K562 (cell line): ENCODE results near the gene CDHR1. TPM values are rescaled to one million over a fixed set of nuclear protein-coding genes. Genes with fewer than 3 reads are reported as not detected.
A peak's percentile ranks its signal among the peaks of the same experiment; 100 is the strongest.

Experiments used
- ARID1B ChIP-seq: fragments of 450-650 bp; IDR thresholded peaks from 2 replicates; pipeline ENCODE4 v1.6.1; 2016; ENCODE audit warnings: antibody characterized with exemption, mild to moderate bottlenecking, inconsistent platforms
- CXXC5 ChIP-seq: fragments of 250-450 bp; sonication (Bioruptor Pico); IDR thresholded peaks from 2 replicates; pipeline ENCODE4 v1.8.0; 2022; ENCODE audit warnings: inconsistent platforms, mild to moderate bottlenecking, moderate library complexity
- ESRRA ChIP-seq: fragments of 450-650 bp; IDR thresholded peaks from 2 replicates; pipeline ENCODE4 v1.6.1; 2014; ENCODE audit warnings: low read depth, mild to moderate bottlenecking, moderate library complexity, borderline replicate concordance
- GATAD2A ChIP-seq: fragments of 450-650 bp; IDR thresholded peaks from 2 replicates; pipeline ENCODE4 v1.6.1; 2017
- HNRNPUL1 ChIP-seq: fragments of 200-400 bp; formaldehyde crosslinking; IDR thresholded peaks from 2 replicates; pipeline ENCODE4 v1.6.1; 2017; ENCODE audit warnings: low read length
- MYBL2 ChIP-seq, 2 experiments: fragments of 450-650 bp in 1 of 2; sonication (generic) in 1 of 2; formaldehyde crosslinking in 1 of 2; IDR thresholded peaks; 2 replicates each; pipeline versions ENCODE4 v1.6.1 to v1.8.1; 2017 to 2022; ENCODE audit warnings: borderline replicate concordance in 1 of 2, inconsistent platforms in 1 of 2, low read depth in 1 of 2, mild to moderate bottlenecking in 1 of 2, missing genetic modification reagents in 1 of 2, moderate library complexity in 1 of 2
- PRPF4 ChIP-seq: fragments of 200-400 bp; formaldehyde crosslinking; IDR thresholded peaks from one replicate; pipeline ENCODE4 v1.6.1; 2017; ENCODE audit warnings: low read length, low read depth, mild to moderate bottlenecking; ENCODE audit not compliant: insufficient read depth, poor library complexity, severe bottlenecking
- SIN3A ChIP-seq, 2 experiments: fragments of 150-350 bp in 1 of 2; IDR thresholded peaks; 2 replicates each; pipeline ENCODE4 v1.6.1; 2011 to 2016; ENCODE audit warnings: borderline replicate concordance in 2 of 2, low read depth in 2 of 2, low read length in 2 of 2, mild to moderate bottlenecking in 2 of 2, moderate library complexity in 2 of 2; ENCODE audit not compliant: control insufficient read depth in 1 of 2
- SMAD4 ChIP-seq: fragments of 250-450 bp; sonication (Bioruptor Pico); conservative IDR thresholded peaks from 2 replicates; pipeline ENCODE4 v1.8.0; 2021; ENCODE audit warnings: inconsistent platforms, mild to moderate bottlenecking, moderate library complexity
- TAL1 ChIP-seq: fragments of 450-650 bp; IDR thresholded peaks from 2 replicates; pipeline ENCODE4 v1.6.1; 2016; ENCODE audit warnings: mild to moderate bottlenecking
- TCF7L2 ChIP-seq: fragments of 150-350 bp; IDR thresholded peaks from 2 replicates; pipeline ENCODE4 v1.6.1; 2016; ENCODE audit warnings: low read depth, mild to moderate bottlenecking, low read length, moderate library complexity
- ZNF143 ChIP-seq: sonication (generic); formaldehyde crosslinking; IDR thresholded peaks from 2 replicates; pipeline ENCODE4 v1.9.0; 2022; ENCODE audit warnings: mild to moderate bottlenecking, missing genetic modification reagents
- ZNF551 ChIP-seq: fragments of 250-450 bp; sonication (Bioruptor Pico); IDR thresholded peaks from 2 replicates; pipeline ENCODE4 v1.5.0; 2021; ENCODE audit warnings: mild to moderate bottlenecking, moderate library complexity
- ZNF584 ChIP-seq: fragments of 200-800 bp; sonication (Bioruptor generic); IDR thresholded peaks from 2 replicates; pipeline ENCODE4 v1.6.1; 2016; ENCODE audit warnings: low read depth, mild to moderate bottlenecking, missing genetic modification characterization, missing compliant biosample characterization
- ZZZ3 ChIP-seq: fragments of 450-650 bp; IDR thresholded peaks from 2 replicates; pipeline ENCODE4 v1.6.1; 2016; ENCODE audit warnings: antibody characterized with exemption, mild to moderate bottlenecking, moderate library complexity
- polyA plus RNA-seq, 8 experiments: library from polyadenylated mRNA; depleted of rRNA in 4 of 8; stranded (reverse) in 5 of 8; unstranded in 3 of 8; fragments of >200 nt; fragmentation: Nextera tagmentation in 2 of 8; fragmentation: Illumina TruSeq in 1 of 8; extraction: Ambion mirVana in 2 of 8; extraction: Trizol in 1 of 8; gene quantifications; 2 replicates each; pipeline versions ENCODE4 v1.2.1 to v1.2.3, GENCODE V29; 2011 to 2014; ENCODE audit warnings: inconsistent platforms in 1 of 8, missing spikeins in 1 of 8
- total RNA-seq, 7 experiments: library from RNA; depleted of rRNA in 6 of 7; stranded (reverse); fragments of >200 nt in 6 of 7; fragmentation: Illumina TruSeq in 2 of 7; extraction: Trizol in 2 of 7; gene quantifications; 2 replicates each; pipeline versions ENCODE4 v1.2.1 to v1.2.3, GENCODE V29; 2011 to 2021; ENCODE audit warnings: low replicate concordance in 1 of 7
- TF ChIP-seq, protein P1 (sequence below), 3 experiments: fragments of 200-800 bp in 1 of 3; fragments of 250-450 bp in 1 of 3; fragments of 450-650 bp in 1 of 3; sonication (Bioruptor Pico) in 1 of 3; sonication (Bioruptor generic) in 1 of 3; formaldehyde crosslinking in 1 of 3; IDR thresholded peaks; 2 replicates each; pipeline versions ENCODE4 v1.6.1 to v1.8.0; 2016 to 2022; ENCODE audit warnings: mild to moderate bottlenecking in 2 of 3, missing genetic modification characterization in 2 of 3, missing compliant biosample characterization in 1 of 3, moderate library complexity in 1 of 3
- TF ChIP-seq, protein P2 (sequence below), 3 experiments: IDR thresholded peaks in 2 of 3; conservative IDR thresholded peaks in 1 of 3; 2 replicates each; pipeline ENCODE4 v1.5.1; 2011 to 2012; ENCODE audit warnings: low read length in 3 of 3, mild to moderate bottlenecking in 3 of 3, control low read depth in 2 of 3, improper control_type of control experiment in 1 of 3, inconsistent platforms in 1 of 3, low read depth in 1 of 3, mixed read lengths in 1 of 3, moderate library complexity in 1 of 3; ENCODE audit not compliant: insufficient read depth in 2 of 3
- TF ChIP-seq, protein P3 (sequence below): fragments of 200-800 bp; sonication (Bioruptor generic); IDR thresholded peaks from 2 replicates; pipeline ENCODE4 v1.6.1; 2017; ENCODE audit warnings: missing genetic modification characterization, missing compliant biosample characterization

CDHR1 gene
- total and polyA plus RNA-seq, 9 of the 15 experiments (the other 6 are each of a cell fraction or from before 2014, with no cell fraction given) = 0.03 to 0.99 (median 0.20) TPM

DNA sequence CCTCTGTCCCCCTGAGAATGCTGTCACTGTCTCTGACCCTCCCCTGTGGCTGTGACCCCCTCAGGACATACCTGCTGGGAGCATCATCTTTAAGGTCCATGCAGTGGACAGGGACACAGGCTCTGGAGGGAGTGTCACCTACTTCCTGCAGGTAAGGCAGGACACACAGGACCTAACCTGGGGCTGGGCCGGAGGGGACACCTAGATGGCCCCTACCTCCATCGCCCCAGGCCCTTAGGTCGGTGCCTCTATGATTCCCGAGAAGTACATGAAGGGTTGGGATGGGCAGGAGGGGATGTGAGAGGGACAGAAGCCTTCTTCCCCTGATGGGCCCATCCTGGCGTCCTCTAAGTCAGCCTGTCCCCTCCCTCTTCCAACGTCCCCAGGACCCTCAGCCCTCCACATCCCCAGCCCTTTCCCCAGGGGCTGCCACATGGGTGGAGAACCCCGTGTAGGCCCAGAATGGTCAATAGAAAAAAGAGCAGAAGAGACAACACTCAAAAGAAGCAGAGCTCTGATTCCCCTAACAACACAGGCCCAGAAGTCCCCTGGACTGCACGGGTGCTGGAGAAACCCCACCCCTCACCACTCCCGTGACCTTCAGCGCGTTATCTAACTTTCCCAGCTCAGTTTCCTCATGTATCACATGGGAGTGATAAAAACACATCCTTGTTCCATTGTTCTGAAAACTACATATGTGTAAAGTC, 6.4 kb downstream of the CDHR1 start (continued):
- TF ChIP-seq MYBL2 (IDR thresholded peaks at IDR 0.05; ENCODE audit: low read depth) (no peak), MYBL2 (CRISPR knock-in tag; IDR thresholded peaks at IDR 0.05; ENCODE audit: borderline replicate concordance) (no peak), ARID1B (peak; percentile 64), PRPF4 (no peak), GATAD2A (no peak), ESRRA (peak; percentile 81), SMAD4 (CRISPR knock-in tag) (no peak), ZZZ3 (no peak), TCF7L2 (no peak), ZNF143 (no peak), CXXC5 (peak; percentile 58), ZNF584 (CRISPR knock-in tag) (no peak), ZNF551 (no peak), SIN3A (IDR thresholded peaks at IDR 0.05; ENCODE audit: borderline replicate concordance in 2 of 2, control insufficient read depth in 1 of 2, low read depth in 2 of 2, low read length in 2 of 2) (no peak), HNRNPUL1 (no peak), TAL1 (peak; percentile 53; the same call in 1 of the 2 replicates)
- TF ChIP-seq, protein P1, sequence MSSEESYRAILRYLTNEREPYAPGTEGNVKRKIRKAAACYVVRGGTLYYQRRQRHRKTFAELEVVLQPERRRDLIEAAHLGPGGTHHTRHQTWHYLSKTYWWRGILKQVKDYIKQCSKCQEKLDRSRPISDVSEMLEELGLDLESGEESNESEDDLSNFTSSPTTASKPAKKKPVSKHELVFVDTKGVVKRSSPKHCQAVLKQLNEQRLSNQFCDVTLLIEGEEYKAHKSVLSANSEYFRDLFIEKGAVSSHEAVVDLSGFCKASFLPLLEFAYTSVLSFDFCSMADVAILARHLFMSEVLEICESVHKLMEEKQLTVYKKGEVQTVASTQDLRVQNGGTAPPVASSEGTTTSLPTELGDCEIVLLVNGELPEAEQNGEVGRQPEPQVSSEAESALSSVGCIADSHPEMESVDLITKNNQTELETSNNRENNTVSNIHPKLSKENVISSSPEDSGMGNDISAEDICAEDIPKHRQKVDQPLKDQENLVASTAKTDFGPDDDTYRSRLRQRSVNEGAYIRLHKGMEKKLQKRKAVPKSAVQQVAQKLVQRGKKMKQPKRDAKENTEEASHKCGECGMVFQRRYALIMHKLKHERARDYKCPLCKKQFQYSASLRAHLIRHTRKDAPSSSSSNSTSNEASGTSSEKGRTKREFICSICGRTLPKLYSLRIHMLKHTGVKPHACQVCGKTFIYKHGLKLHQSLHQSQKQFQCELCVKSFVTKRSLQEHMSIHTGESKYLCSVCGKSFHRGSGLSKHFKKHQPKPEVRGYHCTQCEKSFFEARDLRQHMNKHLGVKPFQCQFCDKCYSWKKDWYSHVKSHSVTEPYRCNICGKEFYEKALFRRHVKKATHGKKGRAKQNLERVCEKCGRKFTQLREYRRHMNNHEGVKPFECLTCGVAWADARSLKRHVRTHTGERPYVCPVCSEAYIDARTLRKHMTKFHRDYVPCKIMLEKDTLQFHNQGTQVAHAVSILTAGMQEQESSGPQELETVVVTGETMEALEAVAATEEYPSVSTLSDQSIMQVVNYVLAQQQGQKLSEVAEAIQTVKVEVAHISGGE (CRISPR knock-in tag; IDR thresholded peaks at IDR 0.05) = no peak
- TF ChIP-seq, protein P2, sequence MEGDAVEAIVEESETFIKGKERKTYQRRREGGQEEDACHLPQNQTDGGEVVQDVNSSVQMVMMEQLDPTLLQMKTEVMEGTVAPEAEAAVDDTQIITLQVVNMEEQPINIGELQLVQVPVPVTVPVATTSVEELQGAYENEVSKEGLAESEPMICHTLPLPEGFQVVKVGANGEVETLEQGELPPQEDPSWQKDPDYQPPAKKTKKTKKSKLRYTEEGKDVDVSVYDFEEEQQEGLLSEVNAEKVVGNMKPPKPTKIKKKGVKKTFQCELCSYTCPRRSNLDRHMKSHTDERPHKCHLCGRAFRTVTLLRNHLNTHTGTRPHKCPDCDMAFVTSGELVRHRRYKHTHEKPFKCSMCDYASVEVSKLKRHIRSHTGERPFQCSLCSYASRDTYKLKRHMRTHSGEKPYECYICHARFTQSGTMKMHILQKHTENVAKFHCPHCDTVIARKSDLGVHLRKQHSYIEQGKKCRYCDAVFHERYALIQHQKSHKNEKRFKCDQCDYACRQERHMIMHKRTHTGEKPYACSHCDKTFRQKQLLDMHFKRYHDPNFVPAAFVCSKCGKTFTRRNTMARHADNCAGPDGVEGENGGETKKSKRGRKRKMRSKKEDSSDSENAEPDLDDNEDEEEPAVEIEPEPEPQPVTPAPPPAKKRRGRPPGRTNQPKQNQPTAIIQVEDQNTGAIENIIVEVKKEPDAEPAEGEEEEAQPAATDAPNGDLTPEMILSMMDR (IDR thresholded peaks at IDR 0.05 in 2 of 3, conservative IDR thresholded peaks at IDR 0.05 in 1 of 3; ENCODE audit: insufficient read depth in 2 of 3, low read depth in 1 of 3, low read length in 3 of 3) = no peak
- TF ChIP-seq, protein P3, sequence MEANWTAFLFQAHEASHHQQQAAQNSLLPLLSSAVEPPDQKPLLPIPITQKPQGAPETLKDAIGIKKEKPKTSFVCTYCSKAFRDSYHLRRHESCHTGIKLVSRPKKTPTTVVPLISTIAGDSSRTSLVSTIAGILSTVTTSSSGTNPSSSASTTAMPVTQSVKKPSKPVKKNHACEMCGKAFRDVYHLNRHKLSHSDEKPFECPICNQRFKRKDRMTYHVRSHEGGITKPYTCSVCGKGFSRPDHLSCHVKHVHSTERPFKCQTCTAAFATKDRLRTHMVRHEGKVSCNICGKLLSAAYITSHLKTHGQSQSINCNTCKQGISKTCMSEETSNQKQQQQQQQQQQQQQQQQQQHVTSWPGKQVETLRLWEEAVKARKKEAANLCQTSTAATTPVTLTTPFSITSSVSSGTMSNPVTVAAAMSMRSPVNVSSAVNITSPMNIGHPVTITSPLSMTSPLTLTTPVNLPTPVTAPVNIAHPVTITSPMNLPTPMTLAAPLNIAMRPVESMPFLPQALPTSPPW = peak; percentile 42; the same call in 1 of the 2 replicates
